GM19025 (cell line): ENCODE measurements around the gene CEMIP.

Source experiments
- ATAC-seq: cut with Tn5 transposase; IDR thresholded peaks from one replicate; pipeline ENCODE4 v1.9.1; 2021; ENCODE audit warnings: mild to moderate bottlenecking, low read depth, moderate library complexity; ENCODE audit not compliant: unreplicated experiment

The CEMIP gene

GRCh38 chr15:80779658-80780415, 667 bp downstream of the CEMIP start:
- no peak for ATAC-seq

GRCh38 chr15:80780416-80781221, 1.4 kb downstream of the CEMIP start:
- ATAC-seq = no peak

DNA sequence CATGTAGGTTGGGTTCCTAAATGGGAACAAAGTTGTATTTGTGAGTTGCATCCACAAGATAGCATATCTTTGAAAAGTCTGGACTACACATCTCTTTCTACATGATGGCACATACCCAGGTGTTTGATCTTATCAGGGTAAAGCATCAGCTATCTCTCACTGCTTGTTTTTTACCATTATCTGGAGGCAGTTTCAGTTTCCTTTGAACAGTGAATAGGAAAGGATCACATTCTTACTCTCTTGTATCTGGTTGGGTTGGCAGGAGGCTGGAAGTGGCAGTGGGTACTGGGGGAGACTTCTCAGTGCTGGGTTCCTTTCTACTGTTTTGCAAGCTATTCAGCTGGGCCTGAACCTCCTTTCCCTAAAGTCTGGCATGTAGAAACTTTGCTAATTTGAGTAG, 4.1 kb downstream of the CEMIP start:
- no peak for ATAC-seq

DNA sequence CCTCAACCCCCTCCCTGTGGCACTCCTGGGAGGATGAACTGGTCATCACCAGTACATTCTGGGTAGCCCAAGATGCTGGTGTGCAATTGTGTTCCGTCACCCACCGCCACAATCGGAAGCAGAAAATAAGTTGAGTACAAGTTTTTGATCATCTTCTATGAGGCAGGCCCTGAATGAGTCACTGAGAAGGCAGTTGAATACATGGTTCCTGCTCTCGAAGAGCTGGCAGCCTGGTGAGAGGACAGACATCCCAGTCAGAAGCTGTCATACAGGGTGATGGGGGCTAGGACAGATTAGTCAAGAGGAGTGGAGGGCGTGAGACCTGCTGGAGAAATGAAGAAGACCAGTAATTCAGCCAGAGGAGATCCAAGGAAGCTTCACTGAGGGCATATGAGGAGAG, 6.2 kb downstream of the CEMIP start:
- ATAC-seq = no peak

DNA sequence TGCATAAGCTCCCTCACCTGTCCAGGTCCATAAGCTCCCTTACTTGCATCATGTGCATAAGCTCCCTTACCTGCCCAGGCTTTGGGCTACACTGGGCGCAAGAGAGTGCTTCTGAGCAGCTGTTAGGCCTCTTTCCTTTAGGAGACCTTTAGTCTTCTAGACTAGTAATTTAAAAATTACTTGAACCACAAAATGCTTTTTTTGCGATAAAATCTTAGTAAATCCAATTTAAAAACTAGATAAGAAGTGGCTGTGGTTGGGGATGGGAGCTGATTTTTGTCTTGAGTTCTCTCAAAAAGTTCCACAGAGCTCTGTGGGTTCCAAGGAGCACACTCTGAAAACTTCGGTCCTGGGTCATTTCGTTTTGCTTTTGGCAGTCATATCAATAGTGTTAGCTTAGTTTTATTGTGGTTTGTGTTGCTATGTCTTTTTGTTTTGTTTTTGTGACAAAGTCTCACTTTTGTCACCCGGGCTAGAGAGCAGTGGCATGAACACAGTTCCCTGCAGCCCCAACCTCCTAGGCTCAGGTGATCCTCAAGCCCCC, 6.7 kb downstream of the CEMIP start:
- ATAC-seq = no peak

DNA sequence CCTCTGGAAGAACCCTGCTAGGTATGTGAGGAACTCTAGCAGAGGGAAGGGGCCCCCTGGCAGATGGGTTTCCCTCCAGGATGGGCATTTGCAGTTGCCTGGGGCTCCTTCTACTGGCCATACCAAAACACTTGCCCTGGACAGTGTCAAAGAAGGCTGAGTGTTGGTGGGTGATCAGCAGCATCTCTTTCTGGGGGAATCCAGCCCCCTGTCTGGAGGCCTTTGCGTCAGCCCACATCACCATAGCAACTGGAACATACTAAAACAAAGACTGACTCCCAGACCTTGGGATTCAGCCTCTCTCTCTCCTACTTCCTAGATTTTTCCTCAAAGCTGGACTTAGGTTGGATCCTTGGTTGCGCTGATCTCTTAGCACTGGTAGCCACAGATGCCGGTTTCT, 8.1 kb downstream of the CEMIP start:
- no peak for ATAC-seq

DNA sequence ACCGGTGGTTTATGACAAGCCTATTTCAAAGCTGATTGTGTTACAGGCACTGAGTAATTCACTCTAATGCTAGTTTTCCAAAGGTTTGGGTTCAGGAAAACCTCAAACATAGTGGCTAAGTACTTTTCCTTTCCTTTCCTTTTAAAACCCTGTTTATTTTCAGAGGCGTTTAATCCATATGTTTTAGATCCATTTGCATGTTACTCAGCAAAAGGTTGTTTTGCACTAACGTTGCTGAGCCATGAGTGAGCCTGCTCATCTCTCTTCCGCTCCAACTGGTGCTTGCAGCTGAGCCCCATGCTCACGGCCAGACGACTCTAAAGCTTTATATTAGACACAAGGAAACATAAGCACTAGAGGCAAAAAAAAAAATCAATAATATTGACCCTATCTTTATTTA, 9.4 kb downstream of the CEMIP start:
- ATAC-seq = no peak

DNA sequence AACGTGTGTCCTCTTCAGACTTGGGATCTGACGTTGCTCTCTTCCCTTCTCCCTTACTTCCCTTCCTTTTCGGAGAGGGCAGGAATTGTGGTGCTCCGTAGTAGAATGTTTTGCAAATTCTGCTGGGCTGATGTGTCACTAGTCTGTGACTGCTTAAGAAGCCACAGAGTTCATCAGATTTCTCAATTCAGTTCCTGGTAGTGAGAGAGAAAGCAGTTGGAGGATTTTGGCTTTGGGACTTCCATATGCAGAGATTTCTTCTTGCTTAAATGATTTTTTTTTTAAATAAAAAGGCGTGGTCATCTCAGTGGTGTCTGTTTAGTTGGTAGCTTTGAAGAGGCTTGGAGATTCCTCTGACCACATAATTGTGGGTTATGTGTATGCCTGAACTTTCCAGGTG, 10.1 kb downstream of the CEMIP start:
- no peak for ATAC-seq

DNA sequence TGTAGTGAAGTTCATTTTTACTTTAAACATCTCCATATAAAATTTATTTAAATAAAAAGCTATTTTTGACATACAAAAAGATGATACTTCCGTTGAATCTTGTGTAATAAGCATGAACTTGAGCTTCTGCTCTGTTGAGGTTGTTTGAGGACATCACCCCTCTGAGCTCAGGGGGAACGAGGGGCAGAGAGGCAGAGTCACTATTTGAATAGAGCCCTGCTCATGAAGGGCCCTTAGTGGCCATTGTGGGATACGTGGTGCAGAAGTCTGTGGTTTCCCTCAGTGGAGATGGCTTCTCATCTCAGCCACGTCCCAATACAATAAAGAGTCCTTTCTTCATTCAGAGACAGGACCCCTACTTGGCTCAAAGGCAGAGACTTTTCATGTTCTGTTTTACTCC, 10.6 kb downstream of the CEMIP start:
- no peak for ATAC-seq

- ATAC-seq = no peak
Measured at GRCh38 chr15:80790236-80790635, 11.1 kb downstream of the CEMIP start.

- no peak for ATAC-seq
Measured at GRCh38 chr15:80791004-80791403, 11.8 kb downstream of the CEMIP start.

- no peak for ATAC-seq
Measured at GRCh38 chr15:80796407-80796806, 17.2 kb downstream of the CEMIP start.

- ATAC-seq = no peak
Measured at GRCh38 chr15:80798911-80799310, 19.7 kb downstream of the CEMIP start.

DNA sequence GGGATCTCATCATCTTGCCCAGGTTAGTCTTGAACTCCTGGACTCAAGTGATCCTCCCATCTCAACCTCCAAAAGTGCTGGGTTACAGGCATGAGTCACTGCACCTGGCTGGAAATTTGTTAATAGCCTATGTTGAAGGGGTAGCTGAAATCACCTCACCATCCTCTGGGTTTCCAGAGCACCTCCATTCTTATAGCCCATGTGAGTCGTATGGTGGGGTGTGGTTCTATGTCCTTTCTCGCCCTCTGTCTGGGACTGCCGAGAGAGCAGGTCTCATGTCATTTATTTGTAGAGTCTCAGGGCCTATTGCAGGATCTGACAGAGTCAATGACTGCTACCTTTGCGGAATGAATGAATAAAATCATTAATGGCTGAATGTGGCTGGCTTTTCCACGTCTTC, 20.9 kb downstream of the CEMIP start:
- ATAC-seq = no peak

DNA sequence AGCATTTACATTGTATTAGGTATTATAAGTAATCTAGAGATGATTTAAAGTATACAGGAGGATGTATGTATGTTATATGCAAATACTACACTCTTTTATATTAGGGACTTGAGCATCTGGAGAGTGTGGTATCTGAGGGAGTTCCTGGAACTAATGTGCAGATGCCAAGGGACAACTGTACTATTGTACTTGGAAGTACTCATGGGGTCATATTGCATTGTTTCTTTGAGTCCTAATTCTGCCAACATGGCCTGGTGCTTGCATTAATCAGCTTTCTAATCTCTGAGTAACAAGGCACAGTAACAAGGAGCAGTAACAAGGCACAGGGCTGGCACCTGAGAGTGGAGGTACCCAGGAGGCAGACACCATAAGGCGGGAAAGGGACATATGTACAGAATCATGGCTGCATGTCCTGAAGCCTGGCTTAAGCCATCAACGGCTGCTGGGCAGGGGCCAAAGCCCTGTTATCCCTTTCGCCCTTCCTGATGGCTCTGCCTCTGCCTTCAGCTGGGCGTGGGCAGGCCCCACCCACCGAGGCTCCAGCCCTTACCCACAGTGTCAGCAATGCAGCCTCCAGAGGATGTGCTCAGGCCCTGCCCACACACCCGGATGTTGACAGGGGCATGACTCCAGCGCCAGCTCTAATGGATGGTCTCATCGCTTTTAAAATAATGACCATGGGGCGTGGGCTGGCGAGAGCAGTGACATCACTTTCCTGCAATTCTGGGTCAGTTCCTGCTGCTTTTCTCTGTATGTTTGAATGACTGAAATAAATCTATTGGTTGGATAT, 22.9 kb downstream of the CEMIP start:
- ATAC-seq = no peak

- no peak for ATAC-seq
Measured at GRCh38 chr15:80803580-80804525, 24.7 kb downstream of the CEMIP start.

DNA sequence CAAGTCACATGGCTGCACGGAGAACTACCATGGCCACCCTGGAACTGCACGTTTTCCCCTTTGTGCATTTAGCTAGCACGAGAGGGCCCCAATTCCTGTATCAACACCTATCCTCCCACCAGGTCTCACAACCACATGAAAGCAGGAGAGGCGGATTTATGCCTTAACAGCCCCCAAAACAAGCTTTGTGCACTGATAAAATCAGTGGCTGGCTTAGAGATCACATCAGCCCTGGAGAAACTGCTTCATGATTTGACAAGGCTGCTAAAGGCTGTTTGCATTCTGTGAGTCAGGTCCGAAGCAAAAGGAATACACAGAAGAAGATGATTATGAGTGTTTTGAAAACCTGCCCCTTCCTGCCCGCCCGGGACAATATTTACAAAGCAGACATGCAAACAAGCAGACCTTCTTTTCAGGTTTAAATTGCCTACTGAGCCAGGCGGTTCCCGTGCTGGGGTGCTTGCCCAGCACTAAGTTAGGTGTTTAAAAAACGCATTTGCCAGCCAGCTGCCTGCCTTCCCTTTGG, 25.9 kb downstream of the CEMIP start:
- ATAC-seq = no peak

GRCh38 chr15:80811781-80812315, 32.7 kb downstream of the CEMIP start:
- ATAC-seq = no peak

GRCh38 chr15:80815106-80815505, 35.9 kb downstream of the CEMIP start:
- ATAC-seq = no peak
